ENCODE data around the gene GP9.

GP9 gene

DNA sequence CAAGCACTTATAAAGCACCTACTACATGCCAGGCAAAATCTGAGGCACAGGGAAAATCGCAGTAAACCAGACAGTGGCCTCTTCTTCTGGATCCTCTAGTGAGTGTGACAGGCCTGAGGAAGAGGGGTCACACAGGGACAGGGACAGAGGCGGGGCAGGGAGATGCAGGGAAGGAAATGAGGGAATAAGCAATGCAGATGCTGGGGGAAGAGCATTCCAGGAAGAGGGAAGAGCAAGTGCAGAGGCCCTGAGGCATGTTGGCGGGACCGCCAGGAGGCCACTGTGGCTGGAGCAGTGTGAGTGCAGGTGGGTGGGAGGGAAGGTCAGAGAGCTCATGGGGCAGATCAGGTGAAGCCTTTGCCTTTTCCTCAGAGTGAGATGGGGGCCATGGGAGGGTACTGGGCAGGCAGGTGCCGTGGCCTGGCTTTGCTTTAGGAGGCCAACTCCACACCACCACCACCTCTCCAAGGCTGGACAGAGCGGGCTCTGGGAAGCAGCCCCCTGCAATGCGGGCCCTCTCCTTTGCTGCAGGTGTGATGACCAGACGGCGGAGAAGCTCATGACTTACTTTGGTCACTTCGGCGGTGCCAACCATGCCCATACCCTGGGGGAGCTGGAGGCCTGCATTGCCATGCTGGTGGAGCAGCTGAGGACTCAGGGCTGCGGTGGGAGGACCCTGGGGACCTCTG is 26.8 kb upstream of the GP9 start:
- Histone ChIP-seq H3K4me1 (ENCODE audit: insufficient read depth, low read length) (no peaks in the 10 kb centered on the region), H3K9me3 (ENCODE audit: low read length) (peaks cover 2% of the 10 kb centered on the region), H2AFZ (ENCODE audit: low read depth, low read length) (no peak overlapping the region), H3K4me3 (ENCODE audit: low read length) (no peak overlapping the region), H3K27me3 (ENCODE audit: insufficient read depth, low read length) (no peaks in the 10 kb centered on the region), H3K36me3 (ENCODE audit: insufficient read depth, low read length) (peaks cover 59% of the 10 kb centered on the region)

- Histone ChIP-seq H3K4me3 (ENCODE audit: low read length) (no peak overlapping the region), H2AFZ (ENCODE audit: low read depth, low read length) (no peak overlapping the region), H3K27me3 (ENCODE audit: insufficient read depth, low read length) (no peaks in the 10 kb centered on the region), H3K4me1 (ENCODE audit: insufficient read depth, low read length) (no peaks in the 10 kb centered on the region), H3K9me3 (ENCODE audit: low read length) (peaks cover 3% of the 10 kb centered on the region), H3K36me3 (ENCODE audit: insufficient read depth, low read length) (peaks cover 68% of the 10 kb centered on the region)
These were observed 25.9 kb upstream of the GP9 start for GRCh38 chr3:129034642-129035041.

- Histone ChIP-seq H3K4me1 (ENCODE audit: insufficient read depth, low read length) (no peaks in the 10 kb centered on the region), H2AFZ (ENCODE audit: low read depth, low read length) (no peak overlapping the region), H3K9me3 (ENCODE audit: low read length) (peaks cover 6% of the 10 kb centered on the region), H3K36me3 (ENCODE audit: insufficient read depth, low read length) (peaks cover 67% of the 10 kb centered on the region), H3K27me3 (ENCODE audit: insufficient read depth, low read length) (no peaks in the 10 kb centered on the region), H3K4me3 (ENCODE audit: low read length) (no peak overlapping the region)
These were observed 25.0 kb upstream of the GP9 start for GRCh38 chr3:129035360-129036221.

DNA sequence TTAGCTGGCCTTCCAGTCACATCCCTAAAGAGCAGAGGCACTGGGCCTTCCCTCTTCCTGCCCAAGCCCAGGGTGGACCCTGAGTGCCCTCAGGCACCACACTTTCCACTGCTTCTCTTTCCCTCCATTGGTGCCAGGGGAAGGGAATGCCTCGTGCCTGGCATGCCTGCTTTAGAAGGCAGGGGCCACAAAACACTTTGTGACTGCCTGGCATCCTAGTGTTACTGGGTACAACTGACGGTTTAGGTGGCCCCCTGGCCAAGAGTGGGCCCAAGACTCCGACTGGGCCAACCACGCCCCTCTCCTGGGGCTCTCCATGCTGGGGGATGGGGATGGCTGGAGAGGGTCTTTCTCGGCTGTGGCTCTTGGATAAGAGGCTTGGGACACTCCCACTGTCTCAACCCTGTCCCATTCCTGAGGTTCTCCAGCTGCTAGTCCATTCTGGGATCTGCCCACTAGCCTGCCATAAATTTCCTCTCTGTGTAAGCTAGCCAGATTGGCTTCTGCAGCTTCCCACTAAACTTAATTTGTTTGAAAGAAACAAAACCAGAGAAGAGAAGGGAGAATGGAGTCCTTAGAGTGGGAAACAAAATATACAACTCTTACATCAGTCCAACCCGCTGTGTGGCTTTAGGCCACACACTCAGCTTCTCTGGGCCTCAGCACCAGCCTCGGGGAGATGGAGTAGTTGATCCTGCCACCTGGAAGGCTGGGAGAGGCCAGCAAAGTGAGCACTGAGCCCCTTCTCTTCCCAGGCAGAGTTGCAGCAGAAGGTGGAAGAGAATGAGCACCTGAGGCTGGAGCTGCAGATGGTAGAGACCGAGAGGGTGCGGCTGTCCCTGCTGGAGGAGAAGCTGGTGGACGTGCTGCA is 24.1 kb upstream of the GP9 start:
- H3K36me3 ChIP-seq (ENCODE audit: insufficient read depth, low read length) = peaks cover 60% of the 10 kb centered on the region
- H3K27me3 ChIP-seq (ENCODE audit: insufficient read depth, low read length) = no peaks in the 10 kb centered on the region
- H3K4me3 ChIP-seq (ENCODE audit: low read length) = no peak overlapping the region
- H2AFZ ChIP-seq (ENCODE audit: low read depth, low read length) = no peak overlapping the region
- no peaks in the 10 kb centered on the region for H3K4me1 ChIP-seq (ENCODE audit: insufficient read depth, low read length)
- peaks cover 6% of the 10 kb centered on the region for H3K9me3 ChIP-seq (ENCODE audit: low read length)

DNA sequence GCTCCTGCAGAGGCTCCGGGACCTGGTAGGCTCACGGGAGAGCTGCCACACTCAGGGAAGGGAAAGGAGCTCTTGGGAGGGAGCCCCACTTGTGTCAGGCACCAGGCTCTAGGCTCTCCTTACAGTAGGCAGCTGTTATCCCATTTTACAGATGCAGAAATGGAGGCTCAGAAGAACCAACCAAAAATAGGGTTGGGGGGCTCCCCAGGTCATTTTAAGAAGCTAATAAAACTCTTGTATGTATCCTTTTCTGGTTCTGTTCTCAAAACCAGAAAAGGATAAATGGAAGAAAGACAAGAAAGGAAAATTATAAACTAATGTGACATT is 23.5 kb upstream of the GP9 start:
- Histone ChIP-seq H3K4me1 (ENCODE audit: insufficient read depth, low read length) (no peaks in the 10 kb centered on the region), H3K36me3 (ENCODE audit: insufficient read depth, low read length) (peaks cover 54% of the 10 kb centered on the region), H3K4me3 (ENCODE audit: low read length) (no peak overlapping the region), H3K27me3 (ENCODE audit: insufficient read depth, low read length) (no peaks in the 10 kb centered on the region), H3K9me3 (ENCODE audit: low read length) (peaks cover 6% of the 10 kb centered on the region), H2AFZ (ENCODE audit: low read depth, low read length) (no peak overlapping the region)

- Histone ChIP-seq H3K36me3 (ENCODE audit: insufficient read depth, low read length) (peaks cover 45% of the 10 kb centered on the region), H3K4me3 (ENCODE audit: low read length) (no peak overlapping the region), H3K27me3 (ENCODE audit: insufficient read depth, low read length) (no peaks in the 10 kb centered on the region), H3K9me3 (ENCODE audit: low read length) (peaks cover 9% of the 10 kb centered on the region), H3K4me1 (ENCODE audit: insufficient read depth, low read length) (no peaks in the 10 kb centered on the region), H2AFZ (ENCODE audit: low read depth, low read length) (no peak overlapping the region)
These were observed 22.3 kb upstream of the GP9 start for GRCh38 chr3:129038121-129038855.

DNA sequence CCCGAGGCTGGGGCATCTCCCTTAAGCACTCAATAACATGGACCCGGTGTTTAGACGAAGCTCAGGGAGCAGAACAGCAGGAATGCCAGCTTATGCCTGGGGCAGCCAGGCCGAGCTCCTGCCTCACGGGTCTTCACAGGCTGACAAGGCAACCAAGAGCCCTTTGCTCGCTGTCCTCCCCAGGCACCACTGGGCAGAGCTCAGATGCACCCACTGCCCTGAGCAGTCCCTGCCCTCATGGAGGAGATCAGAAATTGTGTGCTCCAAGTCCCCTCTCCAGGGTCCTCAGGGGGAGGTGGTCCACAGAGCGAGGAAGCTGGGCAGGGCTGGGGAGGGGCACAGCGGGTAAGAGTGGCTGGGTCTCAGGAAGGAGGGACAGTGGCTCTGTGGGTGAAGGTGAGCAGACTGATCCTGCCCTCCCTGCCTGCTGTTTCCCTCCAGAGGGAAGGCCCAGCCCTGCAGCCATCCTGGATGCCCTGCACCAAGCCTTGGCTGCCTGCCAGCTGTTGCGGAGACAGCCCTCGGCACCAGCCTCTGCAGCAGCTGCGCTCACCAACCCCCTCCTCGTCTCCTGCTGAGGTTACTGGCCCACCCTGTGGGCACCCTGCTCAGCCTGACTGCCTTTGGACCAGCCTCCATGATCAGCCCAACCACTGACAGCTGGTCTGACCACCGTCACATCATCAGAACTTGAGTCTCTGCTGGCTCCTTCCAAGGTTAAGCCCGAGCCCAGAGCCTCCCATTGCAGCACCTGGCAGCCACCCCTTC is 21.1 kb upstream of the GP9 start:
- peaks cover 9% of the 10 kb centered on the region for H3K9me3 ChIP-seq (ENCODE audit: low read length)
- no peaks in the 10 kb centered on the region for H3K27me3 ChIP-seq (ENCODE audit: insufficient read depth, low read length)
- no peak overlapping the region for H2AFZ ChIP-seq (ENCODE audit: low read depth, low read length)
- no peak overlapping the region for H3K4me3 ChIP-seq (ENCODE audit: low read length)
- H3K36me3 ChIP-seq (ENCODE audit: insufficient read depth, low read length) = peaks cover 34% of the 10 kb centered on the region
- no peaks in the 10 kb centered on the region for H3K4me1 ChIP-seq (ENCODE audit: insufficient read depth, low read length)

DNA sequence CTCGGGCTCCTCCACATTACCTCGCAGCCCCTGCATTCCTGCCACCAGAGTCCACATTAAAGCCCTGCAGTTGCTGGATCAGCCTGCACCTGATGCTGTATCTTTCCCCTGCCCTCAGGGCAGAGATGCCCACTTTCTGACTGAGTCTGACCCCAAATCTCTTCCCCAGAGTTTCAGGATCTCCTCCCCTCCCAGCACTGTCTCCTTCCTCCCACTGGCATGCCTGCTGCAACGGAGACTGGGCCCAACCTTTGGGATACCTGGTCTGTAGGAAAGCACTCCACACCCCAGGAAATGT is 20.6 kb upstream of the GP9 start:
- Histone ChIP-seq H2AFZ (ENCODE audit: low read depth, low read length) (no peak overlapping the region), H3K36me3 (ENCODE audit: insufficient read depth, low read length) (peaks cover 34% of the 10 kb centered on the region), H3K27me3 (ENCODE audit: insufficient read depth, low read length) (no peaks in the 10 kb centered on the region), H3K4me3 (ENCODE audit: low read length) (no peak overlapping the region), H3K9me3 (ENCODE audit: low read length) (peaks cover 9% of the 10 kb centered on the region), H3K4me1 (ENCODE audit: insufficient read depth, low read length) (no peaks in the 10 kb centered on the region)

- Histone ChIP-seq H3K4me3 (ENCODE audit: low read length) (no peak overlapping the region), H3K4me1 (ENCODE audit: insufficient read depth, low read length) (no peaks in the 10 kb centered on the region), H3K27me3 (ENCODE audit: insufficient read depth, low read length) (no peaks in the 10 kb centered on the region), H3K9me3 (ENCODE audit: low read length) (peaks cover 10% of the 10 kb centered on the region), H3K36me3 (ENCODE audit: insufficient read depth, low read length) (peaks cover 28% of the 10 kb centered on the region), H2AFZ (ENCODE audit: low read depth, low read length) (no peak overlapping the region)
These were observed 19.8 kb upstream of the GP9 start for GRCh38 chr3:129040579-129041300.

DNA sequence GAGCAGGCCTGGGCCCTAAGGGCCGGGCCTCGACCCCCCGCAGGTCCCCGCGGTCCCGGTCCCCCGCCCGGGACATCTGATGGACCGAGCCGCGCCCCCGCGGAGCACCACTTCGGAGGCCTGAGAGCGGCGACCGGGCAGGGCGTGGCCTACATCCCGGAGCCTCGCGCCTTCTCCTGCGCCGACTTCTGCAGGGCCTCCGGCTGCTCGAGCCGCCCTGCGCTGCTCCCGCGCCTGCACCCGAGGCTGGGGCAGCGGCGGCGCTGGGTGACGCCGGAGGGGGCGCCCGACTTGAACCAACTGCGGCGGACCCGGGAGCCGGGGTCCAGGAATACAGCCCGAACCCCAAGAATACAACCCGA is 14.9 kb upstream of the GP9 start:
- peaks cover 18% of the 10 kb centered on the region for H3K9me3 ChIP-seq (ENCODE audit: low read length)
- no peaks in the 10 kb centered on the region for H3K27me3 ChIP-seq (ENCODE audit: insufficient read depth, low read length)
- H3K36me3 ChIP-seq (ENCODE audit: insufficient read depth, low read length) = no peaks in the 10 kb centered on the region
- no peak overlapping the region for H2AFZ ChIP-seq (ENCODE audit: low read depth, low read length)
- H3K4me3 ChIP-seq (ENCODE audit: low read length) = no peak overlapping the region
- no peaks in the 10 kb centered on the region for H3K4me1 ChIP-seq (ENCODE audit: insufficient read depth, low read length)

DNA sequence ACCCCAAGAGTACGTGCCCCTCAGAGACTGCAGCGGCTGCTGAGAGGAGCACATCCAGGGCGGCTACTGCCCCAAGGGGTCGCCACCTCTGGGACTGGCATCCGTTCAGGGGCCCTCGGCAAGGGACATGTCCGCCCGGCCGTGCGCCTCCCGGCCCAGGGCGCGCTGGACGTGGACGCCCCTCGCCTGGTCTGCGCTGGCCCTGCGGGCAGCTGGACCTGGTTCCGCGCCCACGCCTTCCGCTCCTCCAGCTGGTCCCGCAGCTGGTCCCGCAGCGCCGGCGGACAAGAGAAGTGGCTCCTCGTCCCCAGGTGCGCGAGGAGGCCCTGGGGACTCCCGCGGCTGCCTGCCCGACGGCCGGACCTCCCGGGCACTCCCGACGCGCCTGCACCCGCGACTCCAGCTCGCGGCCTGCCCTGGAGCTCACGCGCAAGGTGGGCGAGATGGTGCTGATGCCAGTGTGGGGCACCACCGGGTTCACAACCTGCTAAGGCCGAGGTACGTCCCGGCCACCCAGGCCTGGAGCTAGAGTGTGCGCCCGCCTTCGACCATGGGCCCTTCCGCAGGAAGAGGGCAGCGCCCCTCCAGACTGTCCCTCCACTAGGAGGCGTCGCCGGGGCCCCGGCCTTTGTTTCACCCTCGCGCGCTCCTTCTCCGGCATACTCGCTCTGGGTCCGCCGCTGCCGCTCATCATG is 14.4 kb upstream of the GP9 start:
- H3K27me3 ChIP-seq (ENCODE audit: insufficient read depth, low read length) = no peaks in the 10 kb centered on the region
- H3K4me1 ChIP-seq (ENCODE audit: insufficient read depth, low read length) = no peaks in the 10 kb centered on the region
- no peak overlapping the region for H3K4me3 ChIP-seq (ENCODE audit: low read length)
- no peak overlapping the region for H2AFZ ChIP-seq (ENCODE audit: low read depth, low read length)
- peaks cover 18% of the 10 kb centered on the region for H3K9me3 ChIP-seq (ENCODE audit: low read length)
- no peaks in the 10 kb centered on the region for H3K36me3 ChIP-seq (ENCODE audit: insufficient read depth, low read length)
